Measurements from ENCODE around the gene CARD10.

- TF ChIP-seq TAF1 (IDR thresholded peaks at IDR 0.05; ENCODE audit: borderline replicate concordance, low read depth, low read length) (no peak), USF1 (IDR thresholded peaks at IDR 0.05; ENCODE audit: borderline replicate concordance, low read depth) (no peak), YY1 (IDR thresholded peaks at IDR 0.05; ENCODE audit: low read depth) (no peak), CHD2 (IDR thresholded peaks at IDR 0.05; ENCODE audit: low read length, partially characterized antibody) (no peak)
Observed at GRCh38 chr22:37480387-37481346, 38.5 kb downstream of the CARD10 start.

All from SK-N-SH (cell line).